Measurements from ENCODE around the gene ABCA13.

ABCA13 gene

GRCh38 chr7:48305661-48306060 lies 134.4 kb downstream of the ABCA13 start:
- no peak for DNase-seq

- no peak for DNase-seq
Observed at GRCh38 chr7:48307041-48307714, 135.9 kb downstream of the ABCA13 start.

GRCh38 chr7:48309720-48310119 lies 138.5 kb downstream of the ABCA13 start:
- no peak for DNase-seq

- DNase-seq, result no peak
Observed at GRCh38 chr7:48311464-48312100, 140.3 kb downstream of the ABCA13 start.

GRCh38 chr7:48312151-48312550 lies 140.9 kb downstream of the ABCA13 start:
- DNase-seq, result no peak

GRCh38 chr7:48316768-48317167 lies 145.5 kb downstream of the ABCA13 start:
- no peak for DNase-seq

- DNase-seq, result no peak
Observed at GRCh38 chr7:48317360-48317759, 146.1 kb downstream of the ABCA13 start.

GRCh38 chr7:48321319-48322010 lies 150.2 kb downstream of the ABCA13 start:
- DNase-seq, result no peak

GRCh38 chr7:48337012-48337621 lies 165.9 kb downstream of the ABCA13 start:
- no peak for DNase-seq

GRCh38 chr7:48337781-48338180 lies 166.5 kb downstream of the ABCA13 start:
- DNase-seq, result no peak

- DNase-seq, result no peak
Observed at GRCh38 chr7:48347230-48347825, 176.1 kb downstream of the ABCA13 start.

- DNase-seq, result no peak
Observed at GRCh38 chr7:48350515-48350914, 179.3 kb downstream of the ABCA13 start.

GRCh38 chr7:48351900-48352299 lies 180.6 kb downstream of the ABCA13 start:
- DNase-seq, result no peak

GRCh38 chr7:48355346-48355745 lies 184.1 kb downstream of the ABCA13 start:
- DNase-seq, result no peak

- no peak for DNase-seq
Observed at GRCh38 chr7:48360574-48360973, 189.3 kb downstream of the ABCA13 start.

- DNase-seq, result no peak
Observed at GRCh38 chr7:48363174-48363573, 191.9 kb downstream of the ABCA13 start.

- no peak for DNase-seq
Observed at GRCh38 chr7:48365010-48365409, 193.8 kb downstream of the ABCA13 start.

GRCh38 chr7:48366096-48366495 lies 194.8 kb downstream of the ABCA13 start:
- DNase-seq, result no peak

GRCh38 chr7:48376263-48376662 lies 205.0 kb downstream of the ABCA13 start:
- DNase-seq, result no peak

GRCh38 chr7:48380921-48381320 lies 209.7 kb downstream of the ABCA13 start:
- DNase-seq, result no peak

- DNase-seq, result no peak
Observed at GRCh38 chr7:48381571-48381970, 210.3 kb downstream of the ABCA13 start.

GRCh38 chr7:48384180-48384752 lies 213.0 kb downstream of the ABCA13 start:
- no peak for DNase-seq

GRCh38 chr7:48387932-48388331 lies 216.7 kb downstream of the ABCA13 start:
- DNase-seq, result no peak
